Limb (tissue), 2 donors: ENCODE measurements around the gene ABCF2.

Source experiments
- DNase-seq, 2 donors: peaks; one replicate each; pipeline ENCODE4 v3.0.0-alpha.2; 2016; ENCODE audit errors: extremely low spot score in 2 of 2

Gene ABCF2

DNA sequence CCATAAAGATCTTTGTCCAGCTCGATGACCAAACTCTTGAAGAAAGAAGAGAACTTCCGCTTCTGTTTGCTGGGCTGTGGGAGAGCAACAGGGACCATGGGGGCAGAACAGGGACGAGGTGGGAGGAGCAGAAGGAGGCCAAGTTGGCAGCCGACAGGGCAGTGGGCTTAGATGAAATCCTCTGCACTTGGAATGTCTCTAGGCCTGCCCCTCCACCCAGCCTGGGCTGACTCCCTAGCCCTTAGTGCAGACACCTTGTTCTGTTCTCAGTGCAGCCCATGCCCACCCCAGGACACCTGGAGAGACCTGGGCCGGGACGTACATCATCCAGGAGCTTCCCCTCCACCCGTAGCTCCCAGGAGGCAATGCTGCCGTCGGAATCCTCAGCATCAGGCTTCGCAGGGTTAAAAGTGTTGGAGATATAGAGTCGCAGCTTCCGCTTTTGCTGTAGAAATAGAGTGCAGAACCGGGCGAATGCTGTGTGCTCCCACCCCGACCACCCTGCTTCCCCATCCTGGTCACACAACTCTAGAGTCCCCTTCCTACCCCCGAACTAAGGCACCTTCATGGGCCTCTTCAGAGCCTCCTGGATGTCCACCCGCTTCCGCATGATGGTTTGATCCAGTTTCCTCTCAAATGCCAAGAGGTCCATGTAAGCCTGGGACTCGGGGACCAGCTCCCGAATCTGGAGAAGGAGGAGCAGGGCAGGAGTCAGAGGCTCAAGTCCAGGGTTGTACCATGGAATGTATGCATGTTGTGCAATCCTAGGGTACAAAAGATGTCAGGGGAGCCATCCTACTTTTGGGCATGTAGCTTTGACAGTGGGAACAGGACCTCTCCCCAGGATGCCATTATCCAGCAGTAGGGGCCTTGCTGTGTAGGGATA is 15.4 kb upstream of the ABCF2 start:
- no peak for DNase-seq

DNA sequence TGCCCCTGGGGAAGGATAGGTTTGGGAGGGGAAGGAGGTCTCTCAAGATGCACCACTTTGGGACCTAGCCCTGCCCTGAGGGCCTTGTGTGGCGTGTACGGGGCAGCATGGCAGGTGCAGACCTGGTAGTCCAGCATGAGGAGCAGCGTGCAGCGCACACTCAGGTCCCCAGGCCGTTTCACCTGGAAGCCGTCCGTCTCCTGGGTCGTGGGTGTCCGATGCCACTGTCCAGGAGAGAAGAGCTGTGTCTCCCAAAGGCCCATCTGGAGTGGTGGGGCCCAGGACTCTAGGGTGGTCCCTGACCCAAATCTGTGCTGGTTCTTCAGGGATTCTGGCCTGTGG is 14.7 kb upstream of the ABCF2 start:
- no peak for DNase-seq

DNA sequence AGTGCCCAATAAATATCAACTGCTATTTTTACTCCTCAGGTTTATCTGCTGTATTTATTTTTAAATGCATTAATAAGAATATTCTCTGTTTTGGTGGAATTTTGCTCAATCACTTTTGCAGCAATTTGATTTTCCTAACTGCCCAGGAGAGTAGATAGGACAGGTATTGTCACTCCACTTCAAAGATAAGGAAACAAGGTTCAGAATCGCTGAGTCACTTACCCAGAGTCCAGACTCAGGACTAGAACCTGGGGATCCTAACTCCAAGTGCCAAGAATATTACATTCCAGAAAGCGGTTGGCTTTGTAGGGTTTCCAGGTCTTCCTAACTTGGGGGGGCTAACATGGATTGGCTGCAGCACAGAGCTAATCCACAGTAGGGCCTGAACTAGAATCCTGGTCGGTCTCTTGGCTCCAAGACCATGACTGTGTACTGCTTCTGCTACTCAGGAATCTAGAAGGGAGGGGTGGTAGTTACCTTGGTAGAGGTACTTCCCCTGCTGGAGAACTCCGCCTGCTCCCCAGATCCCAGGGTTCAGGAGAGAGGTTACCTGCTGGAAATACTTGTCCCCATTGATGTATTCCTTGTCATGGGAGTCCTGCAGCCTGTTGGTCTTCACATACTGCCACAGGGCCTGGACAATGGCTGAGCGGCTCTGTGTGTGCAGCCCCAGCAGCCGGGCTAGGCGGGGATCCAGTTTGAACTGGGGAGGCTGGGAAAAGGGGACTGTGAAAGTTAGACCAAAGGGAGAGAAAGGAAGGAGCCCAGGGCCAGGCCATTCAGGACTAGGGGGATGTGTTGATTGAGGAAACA is 14.1 kb upstream of the ABCF2 start:
- no peak for DNase-seq

DNA sequence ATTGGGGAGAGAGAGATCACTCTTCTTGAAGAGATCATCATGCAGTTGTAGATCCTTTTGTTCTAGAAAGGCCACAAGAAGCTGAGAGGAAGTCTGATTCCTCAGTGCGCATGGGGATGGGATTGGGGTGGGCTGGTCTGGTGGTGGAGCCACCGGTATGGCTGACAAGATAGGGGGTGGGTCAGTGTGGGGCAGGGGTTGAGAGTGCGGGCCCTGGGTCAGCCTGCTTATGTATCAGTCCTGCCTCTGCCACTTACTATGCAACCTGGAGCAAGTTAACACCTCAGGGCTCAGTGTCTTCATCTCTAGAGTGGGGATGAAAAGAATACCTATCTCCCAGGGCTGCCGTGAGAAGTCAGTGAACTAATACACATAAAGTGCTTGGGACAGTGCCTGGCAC is 13.5 kb upstream of the ABCF2 start:
- DNase-seq = no peak

DNA sequence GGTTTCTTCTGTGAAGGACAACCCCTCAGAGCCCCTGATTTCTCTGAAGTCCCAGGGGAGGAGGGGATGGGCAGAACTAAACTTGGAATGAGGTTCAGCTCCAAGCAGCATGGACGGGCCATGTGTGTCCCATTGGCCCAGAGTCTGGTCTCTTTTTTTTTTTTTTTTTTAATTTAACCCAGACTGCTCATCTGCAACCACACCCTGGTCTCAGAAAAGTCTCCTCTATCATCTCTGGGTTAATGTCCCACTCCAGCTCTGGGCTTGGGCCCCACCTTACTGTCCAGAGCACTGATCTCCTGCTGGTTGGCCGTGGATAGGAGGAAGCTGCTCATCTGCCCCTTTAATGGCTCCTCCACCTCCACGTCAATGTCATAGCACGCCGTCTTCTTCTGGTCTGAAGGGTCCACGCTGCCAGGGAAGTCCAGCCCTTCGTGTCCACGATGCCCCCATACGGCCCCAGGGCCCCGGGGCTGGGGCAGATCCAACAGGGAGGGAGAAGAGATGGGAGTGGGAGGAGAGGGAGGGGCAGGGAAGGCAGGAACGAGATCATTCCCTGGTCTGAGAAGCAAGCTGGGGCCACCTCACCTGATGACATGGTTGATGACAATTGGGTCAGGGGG is 12.9 kb upstream of the ABCF2 start:
- no peak for DNase-seq

DNA sequence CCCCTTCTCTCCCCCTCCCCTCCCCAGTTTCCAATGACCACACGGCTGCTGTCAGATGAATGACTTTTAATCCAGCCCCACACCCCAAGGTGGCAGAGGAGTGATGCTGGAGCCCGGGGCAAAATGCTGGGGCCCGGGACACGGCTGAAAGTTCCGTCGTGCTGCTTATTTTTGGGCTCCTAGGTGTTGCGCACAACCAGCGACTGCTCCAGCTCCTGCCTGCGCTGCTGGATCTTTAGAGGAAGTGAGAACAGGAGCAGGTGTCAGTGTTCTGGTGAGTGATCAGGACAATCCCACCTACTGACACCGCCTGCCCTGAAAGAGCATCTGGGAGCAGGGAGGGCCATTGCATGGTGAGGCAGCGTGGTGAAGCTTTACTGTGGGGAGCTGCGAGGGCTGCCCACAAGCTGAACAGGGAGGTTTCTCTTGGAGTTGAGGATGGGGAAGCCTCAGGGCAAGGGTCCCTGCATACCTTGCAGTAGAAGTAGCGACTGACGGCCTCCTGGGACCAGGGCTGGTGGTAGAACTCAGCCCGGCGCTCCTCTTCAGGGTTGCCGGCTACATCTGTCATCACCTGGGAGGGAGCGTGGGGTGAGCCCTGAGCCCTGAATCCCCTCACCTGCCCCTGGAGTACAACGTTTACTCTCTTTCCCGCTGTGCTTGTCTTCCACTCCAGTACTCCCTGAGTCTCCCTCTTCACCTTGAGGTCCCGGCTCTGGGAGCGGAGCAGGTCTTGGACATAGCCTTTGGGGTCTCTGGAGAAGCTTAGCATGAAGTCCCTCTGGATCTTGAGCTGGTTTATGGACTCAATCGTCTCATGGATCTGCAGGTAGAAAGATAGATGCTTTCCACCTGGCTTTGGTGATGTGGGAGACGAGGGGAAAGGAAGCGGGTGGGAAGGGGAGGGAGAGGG is 12.2 kb upstream of the ABCF2 start:
- no peak for DNase-seq

DNA sequence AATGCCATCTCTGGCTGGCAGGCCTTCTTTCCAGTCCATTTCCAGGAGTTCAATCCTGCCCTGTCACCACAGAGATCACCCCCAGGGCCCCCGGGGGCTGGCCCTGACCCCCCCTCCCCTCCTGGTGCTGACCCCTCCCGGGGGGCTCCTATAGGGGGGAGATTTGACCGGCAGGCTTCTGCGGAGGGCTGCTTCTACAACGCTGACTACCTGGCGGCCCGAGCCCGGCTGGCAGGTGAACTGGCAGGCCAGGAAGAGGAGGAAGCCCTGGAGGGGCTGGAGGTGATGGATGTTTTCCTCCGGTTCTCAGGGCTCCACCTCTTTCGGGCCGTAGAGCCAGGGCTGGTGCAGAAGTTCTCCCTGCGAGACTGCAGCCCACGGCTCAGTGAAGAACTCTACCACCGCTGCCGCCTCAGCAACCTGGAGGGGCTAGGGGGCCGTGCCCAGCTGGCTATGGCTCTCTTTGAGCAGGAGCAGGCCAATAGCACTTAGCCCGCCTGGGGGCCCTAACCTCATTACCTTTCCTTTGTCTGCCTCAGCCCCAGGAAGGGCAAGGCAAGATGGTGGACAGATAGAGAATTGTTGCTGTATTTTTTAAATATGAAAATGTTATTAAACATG is 11.3 kb upstream of the ABCF2 start:
- DNase-seq = no peak

DNA sequence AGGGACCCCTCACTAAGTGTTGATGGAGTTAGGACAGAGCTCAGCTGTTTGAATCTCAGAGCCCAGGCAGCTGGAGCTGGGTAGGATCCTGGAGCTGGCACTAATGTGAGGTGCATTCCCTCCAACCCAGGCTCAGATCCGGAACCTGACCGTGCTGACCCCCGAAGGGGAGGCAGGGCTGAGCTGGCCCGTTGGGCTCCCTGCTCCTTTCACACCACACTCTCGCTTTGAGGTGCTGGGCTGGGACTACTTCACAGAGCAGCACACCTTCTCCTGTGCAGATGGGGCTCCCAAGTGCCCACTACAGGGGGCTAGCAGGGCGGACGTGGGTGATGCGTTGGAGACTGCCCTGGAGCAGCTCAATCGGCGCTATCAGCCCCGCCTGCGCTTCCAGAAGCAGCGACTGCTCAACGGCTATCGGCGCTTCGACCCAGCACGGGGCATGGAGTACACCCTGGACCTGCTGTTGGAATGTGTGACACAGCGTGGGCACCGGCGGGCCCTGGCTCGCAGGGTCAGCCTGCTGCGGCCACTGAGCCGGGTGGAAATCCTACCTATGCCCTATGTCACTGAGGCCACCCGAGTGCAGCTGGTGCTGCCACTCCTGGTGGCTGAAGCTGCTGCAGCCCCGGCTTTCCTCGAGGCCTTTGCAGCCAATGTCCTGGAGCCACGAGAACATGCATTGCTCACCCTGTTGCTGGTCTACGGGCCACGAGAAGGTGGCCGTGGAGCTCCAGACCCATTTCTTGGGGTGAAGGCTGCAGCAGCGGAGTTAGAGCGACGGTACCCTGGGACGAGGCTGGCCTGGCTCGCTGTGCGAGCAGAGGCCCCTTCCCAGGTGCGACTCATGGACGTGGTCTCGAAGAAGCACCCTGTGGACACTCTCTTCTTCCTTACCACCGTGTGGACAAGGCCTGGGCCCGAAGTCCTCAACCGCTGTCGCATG is 10.5 kb upstream of the ABCF2 start:
- no peak for DNase-seq

DNA sequence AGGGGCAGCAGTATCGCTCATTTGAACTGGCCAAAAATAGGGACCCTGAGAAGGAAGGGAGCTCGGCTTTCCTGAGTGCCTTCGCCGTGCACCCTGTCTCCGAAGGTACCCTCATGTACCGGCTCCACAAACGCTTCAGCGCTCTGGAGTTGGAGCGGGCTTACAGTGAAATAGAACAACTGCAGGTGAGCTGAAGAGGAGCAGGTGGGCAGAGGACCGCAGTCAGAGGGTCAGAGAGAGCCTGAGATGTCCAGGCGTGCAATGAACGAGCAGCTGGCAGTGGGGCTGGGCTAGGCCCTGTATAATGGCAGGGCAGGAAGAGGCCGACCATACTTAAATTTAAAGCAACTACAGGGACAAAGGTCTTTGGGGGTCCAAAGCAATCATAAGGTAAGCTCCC is 9.4 kb upstream of the ABCF2 start:
- DNase-seq = no peak

DNA sequence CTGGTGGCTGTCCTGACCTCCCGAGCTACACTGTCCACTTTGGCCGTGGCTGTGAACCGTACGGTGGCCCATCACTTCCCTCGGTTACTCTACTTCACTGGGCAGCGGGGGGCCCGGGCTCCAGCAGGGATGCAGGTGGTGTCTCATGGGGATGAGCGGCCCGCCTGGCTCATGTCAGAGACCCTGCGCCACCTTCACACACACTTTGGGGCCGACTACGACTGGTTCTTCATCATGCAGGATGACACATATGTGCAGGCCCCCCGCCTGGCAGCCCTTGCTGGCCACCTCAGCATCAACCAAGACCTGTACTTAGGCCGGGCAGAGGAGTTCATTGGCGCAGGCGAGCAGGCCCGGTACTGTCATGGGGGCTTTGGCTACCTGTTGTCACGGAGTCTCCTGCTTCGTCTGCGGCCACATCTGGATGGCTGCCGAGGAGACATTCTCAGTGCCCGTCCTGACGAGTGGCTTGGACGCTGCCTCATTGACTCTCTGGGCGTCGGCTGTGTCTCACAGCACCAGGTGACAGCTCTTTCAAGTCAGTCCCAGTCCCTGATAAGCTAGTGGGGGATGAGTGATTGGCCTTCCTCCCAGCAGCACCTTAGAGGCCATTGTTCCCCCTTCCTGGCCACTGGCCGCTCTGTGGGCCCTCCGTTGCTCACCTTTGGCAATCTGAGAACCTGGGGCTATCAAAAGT is 8.2 kb upstream of the ABCF2 start:
- no peak for DNase-seq

DNA sequence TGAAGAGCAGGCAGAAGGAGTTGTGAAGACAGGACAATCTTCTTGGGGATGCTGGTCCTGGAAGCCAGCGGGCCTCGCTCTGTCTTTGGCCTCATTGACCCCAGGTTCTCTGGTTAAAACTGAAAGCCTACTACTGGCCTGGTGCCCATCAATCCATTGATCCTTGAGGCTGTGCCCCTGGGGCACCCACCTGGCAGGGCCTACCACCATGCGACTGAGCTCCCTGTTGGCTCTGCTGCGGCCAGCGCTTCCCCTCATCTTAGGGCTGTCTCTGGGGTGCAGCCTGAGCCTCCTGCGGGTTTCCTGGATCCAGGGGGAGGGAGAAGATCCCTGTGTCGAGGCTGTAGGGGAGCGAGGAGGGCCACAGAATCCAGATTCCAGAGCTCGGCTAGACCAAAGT is 6.8 kb upstream of the ABCF2 start:
- DNase-seq = no peak

DNA sequence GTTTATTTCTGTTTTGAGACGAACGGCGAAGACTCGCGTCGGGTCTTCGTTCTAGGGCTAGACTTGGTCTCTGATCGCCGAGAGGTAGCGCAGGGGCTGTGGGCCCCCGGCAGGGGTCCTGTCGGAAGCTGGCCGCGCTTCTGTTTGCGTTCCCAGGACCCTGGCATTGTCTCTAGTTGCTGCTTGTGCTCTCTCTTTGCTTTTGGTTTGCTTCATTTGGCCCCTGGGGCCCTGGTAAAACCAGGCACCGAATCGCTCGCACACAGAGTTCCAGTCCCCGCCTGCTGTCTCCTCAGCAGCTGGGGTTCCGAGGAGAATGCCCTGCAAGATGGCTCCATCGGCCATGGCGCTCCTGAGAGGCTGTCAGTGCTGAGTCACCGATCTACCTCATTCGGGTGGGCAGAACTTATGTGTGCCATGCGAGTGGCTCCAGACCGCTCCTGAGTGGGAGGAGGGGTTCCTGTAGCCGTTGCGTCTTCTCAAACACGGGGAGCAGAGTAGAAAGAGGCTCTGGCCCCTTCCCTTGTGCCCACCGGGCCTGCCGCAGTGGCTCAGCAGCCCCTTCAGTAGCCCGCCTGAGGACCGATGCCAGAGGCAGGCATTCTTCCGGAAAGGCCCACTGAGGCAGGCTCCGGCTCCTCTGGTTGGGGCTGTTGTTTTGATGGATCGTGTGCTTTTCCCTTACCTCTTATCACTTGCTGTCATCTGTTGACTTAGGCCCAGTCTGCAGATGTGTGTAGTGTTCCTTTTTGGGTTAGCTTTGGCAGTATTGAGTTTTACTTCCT is 6.1 kb upstream of the ABCF2 start:
- no peak for DNase-seq

DNA sequence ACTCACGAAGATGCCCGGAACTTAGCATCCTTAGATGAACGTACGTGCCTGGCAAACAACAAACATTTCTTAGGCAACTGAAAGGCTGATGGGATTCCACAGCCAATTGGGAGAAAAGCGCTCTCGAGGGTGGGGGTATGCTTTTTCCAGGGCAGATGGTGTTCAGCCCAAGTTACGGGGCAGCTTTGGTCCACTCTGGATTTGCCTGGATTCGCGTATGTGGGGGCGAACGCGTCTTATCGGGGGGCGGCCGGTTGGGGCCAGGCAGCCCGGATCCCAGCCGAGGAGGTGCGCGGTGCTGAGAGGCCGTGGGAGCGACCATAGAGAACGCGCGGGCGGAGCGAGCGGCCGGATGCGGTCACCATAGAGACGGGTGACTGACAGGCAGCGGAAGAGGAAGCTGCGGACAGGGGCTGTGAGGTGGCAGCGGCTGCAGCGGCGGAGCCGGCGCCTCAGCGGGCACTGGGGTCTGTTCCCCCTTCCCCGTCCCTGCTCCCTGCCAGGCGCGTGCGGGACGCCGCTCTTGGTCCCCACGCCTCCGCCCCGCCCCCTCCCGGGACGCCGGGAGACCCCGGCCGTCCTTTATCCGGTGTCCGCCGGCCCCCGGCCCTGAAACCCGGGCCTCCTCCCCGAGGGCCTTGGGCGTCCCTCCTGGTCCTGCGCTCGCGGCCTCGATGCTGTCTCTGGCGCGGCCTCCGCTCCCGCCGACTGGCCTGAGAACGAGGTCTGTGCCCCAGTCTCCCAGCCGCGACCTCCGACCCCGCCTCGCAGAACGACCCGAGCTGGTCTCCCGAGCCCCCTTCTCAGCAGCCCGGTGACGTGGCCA is 5.3 kb upstream of the ABCF2 start, which contains the start of gene CHPF2:
Gene CHPF2, plus strand, starts transcription at position 393 of the 826 bp plus-strand sequence. CDS start 1,529 bp downstream, outside the sequence.
- DNase-seq = peak; percentile 84 to 91

DNA sequence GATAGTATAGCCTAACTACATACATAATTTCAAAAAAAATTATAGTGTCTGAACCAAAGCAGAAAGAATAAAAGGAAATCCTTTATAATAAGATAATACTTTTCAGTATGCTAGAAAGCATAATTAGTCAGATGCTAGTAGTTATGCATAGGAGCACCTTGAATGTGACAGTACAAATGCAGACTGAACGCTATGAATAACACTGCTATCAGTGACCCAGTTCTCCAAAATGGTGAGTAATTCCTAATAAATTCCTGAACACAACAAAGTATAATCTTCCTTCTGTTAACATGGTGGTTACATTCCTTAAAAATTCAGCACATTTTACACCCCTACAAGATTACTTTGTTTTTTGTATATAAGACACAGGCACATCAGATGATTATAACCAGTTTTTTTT is 4.1 kb upstream of the ABCF2 start:
- no peak for DNase-seq

DNA sequence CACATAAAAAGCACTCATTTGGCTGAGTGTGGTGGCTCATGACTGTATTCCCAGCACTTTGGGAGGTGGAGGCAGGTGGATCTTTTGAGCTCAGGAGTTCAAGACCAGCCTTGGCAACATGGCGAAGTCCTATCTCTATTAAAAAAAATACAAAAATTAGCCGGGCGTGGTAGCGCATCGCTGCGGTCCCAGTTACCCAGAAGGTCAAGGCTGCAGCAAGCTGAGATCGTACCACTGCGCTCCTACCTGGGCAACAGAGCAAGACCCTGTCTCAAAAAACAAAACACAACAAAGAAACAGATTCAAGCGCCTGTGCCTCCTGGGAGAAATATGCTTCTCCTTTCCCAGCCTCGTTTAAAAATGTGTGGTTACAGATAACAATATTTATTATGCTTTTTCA is 2.2 kb upstream of the ABCF2 start:
- DNase-seq = no peak

DNA sequence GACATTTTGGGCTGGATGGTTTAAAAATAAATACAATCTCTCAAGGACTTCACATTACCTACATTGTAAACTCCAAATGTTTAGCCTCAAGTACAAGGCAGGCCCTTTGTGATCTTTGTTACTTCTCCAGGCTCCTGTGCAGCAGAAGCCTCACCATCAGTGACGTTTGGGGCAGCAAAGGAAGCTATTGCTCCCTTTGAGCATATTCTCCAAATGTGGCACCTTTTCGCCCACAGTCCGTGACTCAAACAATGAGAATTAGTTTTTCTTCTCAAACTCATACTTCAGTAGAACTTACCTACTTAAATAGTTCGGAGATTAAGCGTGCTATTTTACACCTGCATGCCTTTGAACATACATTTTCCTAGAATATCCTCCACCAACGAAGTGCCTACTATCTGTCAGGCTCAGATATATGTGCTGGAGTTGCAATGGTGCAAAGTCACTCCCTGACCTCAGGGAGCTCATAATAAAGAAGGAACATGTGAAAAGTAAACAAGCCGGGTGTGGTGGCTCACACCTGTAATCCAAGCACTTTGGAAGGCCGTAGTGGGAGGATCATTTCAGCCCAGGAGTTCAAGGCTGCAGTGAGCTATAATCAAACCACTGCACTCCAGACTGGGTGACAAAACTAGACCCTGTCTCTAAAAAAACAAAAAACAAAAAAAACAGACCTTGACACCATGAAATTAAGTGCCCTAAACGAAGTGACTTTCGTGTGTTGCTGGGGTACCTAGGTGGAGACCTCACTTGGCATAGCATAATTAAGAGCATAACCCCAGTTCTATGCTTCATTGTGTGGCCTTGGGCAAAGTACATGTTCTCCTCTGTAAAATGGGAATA is 1.2 kb upstream of the ABCF2 start:
- no peak for DNase-seq

DNA sequence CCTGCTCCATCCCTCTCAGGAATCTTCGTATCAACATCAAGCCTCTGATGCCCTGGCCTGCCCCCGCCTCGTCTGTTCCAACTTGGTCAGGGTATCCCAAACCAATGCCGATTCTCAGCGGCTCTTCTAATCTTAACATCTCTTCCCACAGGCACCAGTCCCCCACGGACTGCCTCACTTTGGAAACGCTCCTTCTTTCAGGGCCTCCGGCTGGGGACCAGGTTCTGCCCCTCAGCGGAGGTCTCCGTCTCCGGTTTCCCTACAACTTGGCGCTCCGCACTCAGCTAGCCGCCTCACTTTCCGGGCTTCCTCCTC is 488 bp downstream of the ABCF2 start:
- no peak for DNase-seq
